Measurements from ENCODE around the gene SH2B3. TPM values are rescaled to one million over a fixed set of nuclear protein-coding genes. Genes with fewer than 3 reads are reported as not detected.

SH2B3 gene
- total RNA-seq, 1 experiment from 2014 or later: 39.6 TPM

DNA sequence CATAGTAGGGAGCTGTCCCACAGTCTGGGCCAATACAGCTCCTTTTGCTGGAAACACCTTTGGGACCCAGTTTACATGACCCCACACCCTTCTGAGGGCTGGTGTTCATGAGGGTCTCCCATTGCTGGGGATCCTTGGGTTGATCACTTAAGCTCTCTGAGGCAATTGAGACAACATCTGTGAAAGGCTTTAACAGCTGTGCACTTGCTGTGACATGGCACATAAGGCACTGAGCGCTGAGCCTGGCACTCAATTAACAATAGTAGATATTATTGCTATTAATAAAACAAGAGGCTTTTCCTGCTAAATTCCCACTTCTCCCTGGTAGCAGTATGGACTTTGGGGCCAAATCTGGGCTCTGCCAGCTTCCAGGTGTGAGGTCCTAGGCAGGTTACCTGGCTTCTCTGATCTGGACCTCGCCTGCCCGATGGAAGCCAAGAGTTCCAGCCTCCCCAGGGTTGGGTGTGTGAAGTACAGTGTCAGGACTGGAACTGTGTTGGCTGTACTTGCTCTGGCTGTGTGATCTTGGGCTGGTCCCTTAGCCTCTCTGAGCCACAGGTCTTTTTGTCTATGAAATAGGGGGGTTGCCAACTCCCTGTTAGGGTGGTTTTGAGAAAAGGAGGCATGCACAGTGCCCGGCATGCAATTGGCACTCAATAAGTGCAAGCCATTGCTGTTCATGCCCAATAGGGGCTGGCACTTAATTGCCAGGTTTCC, 3.1 kb downstream of the SH2B3 start:
- Histone ChIP-seq H3K9me3 (ENCODE audit: control insufficient read depth, insufficient read depth, low read depth, low read length) (no peaks in the 10 kb centered on the region), H3K4me1 (ENCODE audit: control insufficient read depth, insufficient read depth, low read length) (peaks cover 73% of the 10 kb centered on the region), H3K36me3 (ENCODE audit: control insufficient read depth, insufficient read depth, low read length) (no peaks in the 10 kb centered on the region; the same call in 1 of the 2 replicates), H3K4me3 (ENCODE audit: low read depth in 2 of 2, low read length in 2 of 2) (peak overlapping the region; percentile 89 to 90), H3K27me3 (ENCODE audit: control insufficient read depth, insufficient read depth, low read length) (no peaks in the 10 kb centered on the region), H3K27ac (ENCODE audit: low read length) (peak overlapping the region; percentile 95)
- ChIA-PET CTCF (interaction anchor here (0.6 kb wide), 1 partner anchor 94 kb away, joined by 3 read pairs; no protein-coding TSS in a partner anchor), POLR2A (no interaction called here)
- in situ Hi-C loops (cut with HindIII; ENCODE audit: low pct_unique_long_range_greater_than_20kb, low sequenced_read_pairs) (no loop called here), intact Hi-C loops (cut with micrococcal nuclease; ENCODE audit: unreplicated experiment) (no loop called here)
- no peak for DNase-seq (ENCODE audit: low read depth, low spot score)
- no peak for ATAC-seq
- no TSS peak for BruUV-seq (replicated peaks)
- TF ChIP-seq TCF7L2 (IDR thresholded peaks at IDR 0.05; ENCODE audit: low read depth, low read length) (no peak), REST (IDR thresholded peaks at IDR 0.05; ENCODE audit: insufficient read depth in 1 of 2, low read depth in 2 of 2, low read length in 1 of 2) (no peak), SIN3A (IDR thresholded peaks at IDR 0.05; ENCODE audit: borderline replicate concordance, insufficient read depth, low read depth, low read length) (no peak), POLR2AphosphoS5 (IDR thresholded peaks at IDR 0.05; ENCODE audit: low read depth, low read length) (no peak)
- TF ChIP-seq, protein P1, sequence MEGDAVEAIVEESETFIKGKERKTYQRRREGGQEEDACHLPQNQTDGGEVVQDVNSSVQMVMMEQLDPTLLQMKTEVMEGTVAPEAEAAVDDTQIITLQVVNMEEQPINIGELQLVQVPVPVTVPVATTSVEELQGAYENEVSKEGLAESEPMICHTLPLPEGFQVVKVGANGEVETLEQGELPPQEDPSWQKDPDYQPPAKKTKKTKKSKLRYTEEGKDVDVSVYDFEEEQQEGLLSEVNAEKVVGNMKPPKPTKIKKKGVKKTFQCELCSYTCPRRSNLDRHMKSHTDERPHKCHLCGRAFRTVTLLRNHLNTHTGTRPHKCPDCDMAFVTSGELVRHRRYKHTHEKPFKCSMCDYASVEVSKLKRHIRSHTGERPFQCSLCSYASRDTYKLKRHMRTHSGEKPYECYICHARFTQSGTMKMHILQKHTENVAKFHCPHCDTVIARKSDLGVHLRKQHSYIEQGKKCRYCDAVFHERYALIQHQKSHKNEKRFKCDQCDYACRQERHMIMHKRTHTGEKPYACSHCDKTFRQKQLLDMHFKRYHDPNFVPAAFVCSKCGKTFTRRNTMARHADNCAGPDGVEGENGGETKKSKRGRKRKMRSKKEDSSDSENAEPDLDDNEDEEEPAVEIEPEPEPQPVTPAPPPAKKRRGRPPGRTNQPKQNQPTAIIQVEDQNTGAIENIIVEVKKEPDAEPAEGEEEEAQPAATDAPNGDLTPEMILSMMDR (IDR thresholded peaks at IDR 0.05): no peak

DNA sequence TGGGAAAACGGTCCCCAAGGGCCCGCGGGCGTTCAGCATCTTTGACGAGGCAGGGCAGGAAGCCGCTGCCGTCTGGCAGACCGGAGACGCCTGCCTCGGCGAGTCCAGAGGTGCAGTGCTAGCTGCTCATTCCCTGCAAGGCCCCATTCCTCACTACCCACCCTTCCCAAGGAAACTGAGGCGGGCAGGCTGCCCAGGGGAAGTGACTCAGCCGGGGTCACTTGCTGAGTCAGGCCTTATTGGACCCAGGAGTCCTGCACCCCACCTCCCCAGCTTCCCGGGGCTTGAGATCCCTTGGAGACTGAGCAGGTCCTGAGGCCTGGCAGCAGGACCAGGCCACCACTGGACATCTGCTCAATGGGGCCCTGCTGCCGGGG, 3.7 kb downstream of the SH2B3 start:
- ChIA-PET CTCF (no interaction called here), POLR2A (interaction anchor here (0.6 kb wide), 1 partner anchor 328 kb away, joined by 3 read pairs; no protein-coding TSS in a partner anchor)
- H3K27me3 ChIP-seq (ENCODE audit: control insufficient read depth, insufficient read depth, low read length): no peaks in the 10 kb centered on the region
- no TSS peak for BruUV-seq (replicated peaks)
- intact Hi-C loops (cut with micrococcal nuclease; ENCODE audit: unreplicated experiment) (no loop called here), in situ Hi-C loops (cut with HindIII; ENCODE audit: low pct_unique_long_range_greater_than_20kb, low sequenced_read_pairs) (no loop called here)
- TF ChIP-seq, protein P1 (IDR thresholded peaks at IDR 0.05): no peak
- TF ChIP-seq POLR2AphosphoS5 (IDR thresholded peaks at IDR 0.05; ENCODE audit: low read depth, low read length) (no peak), TCF7L2 (IDR thresholded peaks at IDR 0.05; ENCODE audit: low read depth, low read length) (no peak), SIN3A (IDR thresholded peaks at IDR 0.05; ENCODE audit: borderline replicate concordance, insufficient read depth, low read depth, low read length) (no peak), REST (IDR thresholded peaks at IDR 0.05; ENCODE audit: insufficient read depth in 1 of 2, low read depth in 2 of 2, low read length in 1 of 2) (no peak)
- H3K4me3 ChIP-seq (ENCODE audit: low read depth in 2 of 2, low read length in 2 of 2): peak overlapping the region; percentile 18 to 89
- peak; percentile 0 for ATAC-seq
- H3K4me1 ChIP-seq (ENCODE audit: control insufficient read depth, insufficient read depth, low read length): peaks cover 71% of the 10 kb centered on the region
- no peak for DNase-seq (ENCODE audit: low read depth, low spot score)
- no peaks in the 10 kb centered on the region for H3K9me3 ChIP-seq (ENCODE audit: control insufficient read depth, insufficient read depth, low read depth, low read length)
- H3K27ac ChIP-seq (ENCODE audit: low read length): peak overlapping the region; percentile 95
- H3K36me3 ChIP-seq (ENCODE audit: control insufficient read depth, insufficient read depth, low read length): no peaks in the 10 kb centered on the region; the same call in 1 of the 2 replicates

Measured in Panc1 (cell line).